ENCODE data around the gene PHLPP1.

- TF ChIP-seq, protein P1, sequence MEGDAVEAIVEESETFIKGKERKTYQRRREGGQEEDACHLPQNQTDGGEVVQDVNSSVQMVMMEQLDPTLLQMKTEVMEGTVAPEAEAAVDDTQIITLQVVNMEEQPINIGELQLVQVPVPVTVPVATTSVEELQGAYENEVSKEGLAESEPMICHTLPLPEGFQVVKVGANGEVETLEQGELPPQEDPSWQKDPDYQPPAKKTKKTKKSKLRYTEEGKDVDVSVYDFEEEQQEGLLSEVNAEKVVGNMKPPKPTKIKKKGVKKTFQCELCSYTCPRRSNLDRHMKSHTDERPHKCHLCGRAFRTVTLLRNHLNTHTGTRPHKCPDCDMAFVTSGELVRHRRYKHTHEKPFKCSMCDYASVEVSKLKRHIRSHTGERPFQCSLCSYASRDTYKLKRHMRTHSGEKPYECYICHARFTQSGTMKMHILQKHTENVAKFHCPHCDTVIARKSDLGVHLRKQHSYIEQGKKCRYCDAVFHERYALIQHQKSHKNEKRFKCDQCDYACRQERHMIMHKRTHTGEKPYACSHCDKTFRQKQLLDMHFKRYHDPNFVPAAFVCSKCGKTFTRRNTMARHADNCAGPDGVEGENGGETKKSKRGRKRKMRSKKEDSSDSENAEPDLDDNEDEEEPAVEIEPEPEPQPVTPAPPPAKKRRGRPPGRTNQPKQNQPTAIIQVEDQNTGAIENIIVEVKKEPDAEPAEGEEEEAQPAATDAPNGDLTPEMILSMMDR (IDR thresholded peaks at IDR 0.05): no peak
- no peak for TF ChIP-seq POLR2A (IDR thresholded peaks at IDR 0.05)
- TF ChIP-seq POLR2AphosphoS5 (IDR thresholded peaks at IDR 0.05): no peak
Measured at GRCh38 chr18:62728254-62728653, 12.9 kb downstream of the PHLPP1 start.

All from suprapubic skin (tissue), 4 donors.